Ovary (tissue), 9 donors: ENCODE results near the gene ZNF511. TPM values are rescaled to one million over a fixed set of nuclear protein-coding genes. Genes with fewer than 3 reads are reported as not detected.

Experiments used
- DNase-seq, 5 donors: peaks; one replicate each; pipeline ENCODE4 v3.0.0-alpha.2; 2019 to 2020
- H3K27ac ChIP-seq, 2 donors: fragments of 200-600 bp; one replicate each; pipeline versions ENCODE4 v1.5.1 to v1.8.0; 2019 to 2022
- H3K27me3 ChIP-seq: fragments of 200-600 bp; one replicate; pipeline ENCODE4 v1.8.0; 2022
- H3K36me3 ChIP-seq: fragments of 200-600 bp; sonication (generic); one replicate; pipeline ENCODE4 v1.5.1; 2019
- H3K4me1 ChIP-seq: one replicate; pipeline ENCODE4 v1.8.1; 2013; ENCODE audit warnings: mild to moderate bottlenecking, moderate library complexity; ENCODE audit not compliant: insufficient read depth
- H3K4me3 ChIP-seq: fragments of 200-600 bp; sonication (generic); one replicate; pipeline ENCODE4 v1.5.1; 2017
- H3K9me3 ChIP-seq, 2 donors: fragments of 200-600 bp in 1 of 2; sonication (generic) in 1 of 2; one replicate each; pipeline versions ENCODE4 v1.5.1 to v1.8.1; 2013 to 2019; ENCODE audit warnings: mild to moderate bottlenecking in 1 of 2, moderate library complexity in 1 of 2
- CTCF ChIP-seq, 3 donors: fragments of 450-650 bp in 2 of 3; fragments of 200-600 bp in 1 of 3; IDR thresholded peaks; one replicate each; pipeline versions ENCODE4 v1.5.1 to v1.8.0; 2016 to 2022; ENCODE audit warnings: antibody characterized with exemption in 3 of 3, mild to moderate bottlenecking in 1 of 3
- EP300 ChIP-seq: sonication (generic); formaldehyde crosslinking; IDR thresholded peaks from one replicate; pipeline ENCODE4 v1.6.1; 2017; ENCODE audit warnings: antibody characterized with exemption
- POLR2A ChIP-seq: fragments of 450-650 bp; IDR thresholded peaks from one replicate; pipeline ENCODE4 v1.6.1; 2017; ENCODE audit warnings: antibody characterized with exemption, mild to moderate bottlenecking, moderate library complexity
- WGBS, 3 donors: extraction: QIAGEN DNeasy Blood & Tissue Kit in 1 of 3; methylation state at CpG; one replicate each; pipeline versions ENCODE4 v1.1.5 to v1.1.7; 2013 to 2017; 5-methylcytosine and 5-hydroxymethylcytosine counted together
- intact Hi-C, 4 donors: fragments of 100-400 bp; cut with DNase I; formaldehyde crosslinking; loops; one replicate each; pipeline versions ENCODE4 v1.11.0 to v1.15.1; 2022 to 2023
- polyA plus RNA-seq, 2 donors: library from polyadenylated mRNA; stranded (reverse); fragments of 200-250 nt in 1 of 2; fragments of 350-450 nt in 1 of 2; fragmentation: Illumina TruSeq in 1 of 2; extraction: RNeasy Lipid Tissue Mini Kit (QIAGEN cat#74804) in 1 of 2; gene quantifications; one replicate each; pipeline ENCODE4 v1.2.3, GENCODE V29; 2013 to 2014
- total RNA-seq, 7 donors: library from RNA; depleted of rRNA in 2 of 7; stranded (reverse); fragments of >200 nt in 2 of 7; fragmentation: NEBNext Ultra II Directional in 3 of 7; extraction: Animal tissue kit (Norgen Biotek cat#: 25700) in 3 of 7; gene quantifications; one replicate each; pipeline versions ENCODE4 v1.1.0 to v1.2.4, GENCODE V29; 2016 to 2023
- donor health status: DM: no; HTN: no; CAD: no; lungs with moderate emphysema.
- donor health status: DM: no; HTN: no; CAD: no.
- donor health status: Bipolar disorder and iron deficiency.
- donor health status: DM: yes; HTN: yes; CAD: no.
- donor health status: DM: no; HTN: no; CAD: no.
- donor health status: DM: yes; HTN: yes; CAD: no.

ZNF511 gene
- total and polyA plus RNA-seq, 9 donors: 16.3 to 64.8 (median 46.8) TPM

- intact Hi-C loops: no loop called here
- Histone ChIP-seq H3K27ac (no peak overlapping the region), H3K4me1 (peaks cover 7% of the 10 kb centered on the region), H3K27me3 (no peaks in the 10 kb centered on the region), H3K36me3 (no peaks in the 10 kb centered on the region), H3K9me3 (no peaks in the 10 kb centered on the region), H3K4me3 (no peak overlapping the region)
- no peak for DNase-seq
- 91 to 94% (median 92%) methylated on average over 14 of the region's 14 CpGs for WGBS, 3 donors
- TF ChIP-seq EP300 (no peak), CTCF (IDR thresholded peaks at IDR 0.05) (no peak), POLR2A (no peak)
These were observed 46.0 kb downstream of the ZNF511 start for GRCh38 chr10:133354672-133355240.

- no peak for DNase-seq
- TF ChIP-seq POLR2A (no peak), EP300 (no peak), CTCF (IDR thresholded peaks at IDR 0.05) (no peak)
- no peaks in the 10 kb centered on the region for H3K36me3 ChIP-seq
- peaks cover 7% of the 10 kb centered on the region for H3K4me1 ChIP-seq
- no peaks in the 10 kb centered on the region for H3K9me3 ChIP-seq
- 96 to 97% (median 96%) methylated on average over 6 of the region's 6 CpGs for WGBS, 3 donors
- H3K27me3 ChIP-seq: no peaks in the 10 kb centered on the region
- intact Hi-C loops: no loop called here
- no peak overlapping the region for H3K4me3 ChIP-seq
- no peak overlapping the region for H3K27ac ChIP-seq
These were observed 46.6 kb downstream of the ZNF511 start for GRCh38 chr10:133355266-133355665.

- H3K27me3 ChIP-seq: no peaks in the 10 kb centered on the region
These were observed 47.3 kb downstream of the ZNF511 start for GRCh38 chr10:133355991-133356390.

GRCh38 chr10:133356549-133357284 lies 48.0 kb downstream of the ZNF511 start:
- DNase-seq: no peak
- WGBS, 3 donors: 45 to 56% (median 47%) methylated on average over 21 to 27 of the region's 27 CpGs
- no peaks in the 10 kb centered on the region for H3K36me3 ChIP-seq
- intact Hi-C loops: no loop called here
- no peaks in the 10 kb centered on the region for H3K9me3 ChIP-seq
- H3K27me3 ChIP-seq: no peaks in the 10 kb centered on the region
- no peak for TF ChIP-seq CTCF (IDR thresholded peaks at IDR 0.05)
- TF ChIP-seq EP300: no peak
- TF ChIP-seq POLR2A: no peak
- H3K4me3 ChIP-seq: peak overlapping the region; percentile 49
- H3K27ac ChIP-seq: peak overlapping the region in 1 of 2 donors; percentile 64
- peaks cover 7% of the 10 kb centered on the region for H3K4me1 ChIP-seq

More at GRCh38 chr10:133355991-133356390, 47.3 kb downstream of the ZNF511 start:
- intact Hi-C loops: no loop called here
- TF ChIP-seq POLR2A (no peak), CTCF (IDR thresholded peaks at IDR 0.05) (no peak), EP300 (no peak)
- Histone ChIP-seq H3K4me1 (peaks cover 7% of the 10 kb centered on the region), H3K27ac (no peak overlapping the region), H3K36me3 (no peaks in the 10 kb centered on the region), H3K4me3 (no peak overlapping the region), H3K9me3 (no peaks in the 10 kb centered on the region)
- WGBS, 3 donors: 90 to 98% (median 96%) methylated on average over 3 of the region's 3 CpGs
- no peak for DNase-seq
